H9 (cell line): Measurements from ENCODE around the gene KRT2. TPM values are rescaled to one million over a fixed set of nuclear protein-coding genes. Genes with fewer than 3 reads are reported as not detected.

Experiments used
- DNase-seq: peaks from one replicate; pipeline ENCODE4 v3.0.0-alpha.2; 2017
- H2AFZ ChIP-seq: one replicate; pipeline ENCODE4 v1.6.1; 2013; ENCODE audit warnings: mild to moderate bottlenecking, low read length, control low read depth, moderate library complexity
- H2AK5ac ChIP-seq: 2 replicates; pipeline ENCODE4 v1.6.1; 2013; ENCODE audit warnings: low read length, control low read depth, mixed read lengths; ENCODE audit not compliant: insufficient read length
- H2BK120ac ChIP-seq: one replicate; pipeline ENCODE4 v1.6.1; 2013; ENCODE audit warnings: low read depth, mild to moderate bottlenecking, low read length, control low read depth, inconsistent platforms; ENCODE audit not compliant: poor library complexity, severe bottlenecking
- H2BK12ac ChIP-seq: 2 replicates; pipeline ENCODE4 v1.6.1; 2013; ENCODE audit warnings: low read length, control low read depth, mixed read lengths, low read depth; ENCODE audit not compliant: insufficient read length
- H2BK15ac ChIP-seq: 2 replicates; pipeline ENCODE4 v1.6.1; 2013; ENCODE audit warnings: low read depth, low read length, control low read depth
- H2BK20ac ChIP-seq: one replicate; pipeline ENCODE4 v1.6.1; 2013; ENCODE audit warnings: low read depth, mild to moderate bottlenecking, low read length, control low read depth, inconsistent platforms; ENCODE audit not compliant: poor library complexity, severe bottlenecking
- H2BK5ac ChIP-seq: 2 replicates; pipeline ENCODE4 v1.6.1; 2013; ENCODE audit warnings: low read length, control low read depth, mixed read lengths; ENCODE audit not compliant: insufficient read length
- H3K14ac ChIP-seq: 2 replicates; pipeline ENCODE4 v1.6.1; 2013; ENCODE audit warnings: low read length, control low read depth; ENCODE audit not compliant: insufficient read depth
- H3K18ac ChIP-seq: 2 replicates; pipeline ENCODE4 v1.6.1; 2013; ENCODE audit warnings: low read depth, mild to moderate bottlenecking, mixed read lengths, low read length, control low read depth; ENCODE audit not compliant: insufficient read length
- H3K23ac ChIP-seq: 2 replicates; pipeline ENCODE4 v1.6.1; 2013; ENCODE audit warnings: low read length, control low read depth, mixed read lengths, low read depth; ENCODE audit not compliant: insufficient read length
- H3K23me2 ChIP-seq: 2 replicates; pipeline ENCODE4 v1.6.1; 2013; ENCODE audit warnings: low read depth, mild to moderate bottlenecking, mixed read lengths, low read length, control low read depth; ENCODE audit not compliant: insufficient read length, poor library complexity, severe bottlenecking
- H3K27ac ChIP-seq: 2 replicates; pipeline ENCODE4 v1.5.1; 2013; ENCODE audit warnings: low read length, control low read depth, mixed read lengths, low read depth; ENCODE audit not compliant: insufficient read length
- H3K27me3 ChIP-seq: 2 replicates; pipeline ENCODE4 v1.6.1; 2013; ENCODE audit warnings: low read length, control low read depth, inconsistent platforms; ENCODE audit not compliant: insufficient read depth
- H3K4ac ChIP-seq: 2 replicates; pipeline ENCODE4 v1.6.1; 2013; ENCODE audit warnings: low read depth, mild to moderate bottlenecking, control low read depth, inconsistent platforms, low read length, moderate library complexity
- H3K4me1 ChIP-seq: 2 replicates; pipeline ENCODE4 v1.6.1; 2013; ENCODE audit warnings: low read length, control low read depth, inconsistent platforms; ENCODE audit not compliant: insufficient read depth
- H3K4me2 ChIP-seq: 2 replicates; pipeline ENCODE4 v1.6.1; 2013; ENCODE audit warnings: low read length, control low read depth, mixed read lengths; ENCODE audit not compliant: insufficient read length, insufficient read depth
- H3K56ac ChIP-seq: 2 replicates; pipeline ENCODE4 v1.6.1; 2013; ENCODE audit warnings: low read depth, mild to moderate bottlenecking, mixed read lengths, low read length, control low read depth; ENCODE audit not compliant: insufficient read length
- H3K79me1 ChIP-seq: 2 replicates; pipeline ENCODE4 v1.6.1; 2013; ENCODE audit warnings: low read depth, mild to moderate bottlenecking, moderate library complexity, low read length, control low read depth, inconsistent platforms; ENCODE audit not compliant: insufficient read depth, poor library complexity, severe bottlenecking
- H3K79me2 ChIP-seq: 2 replicates; pipeline ENCODE4 v1.6.1; 2013; ENCODE audit warnings: low read length, control low read depth, inconsistent platforms; ENCODE audit not compliant: insufficient read depth
- H3K9ac ChIP-seq: 2 replicates; pipeline ENCODE4 v1.6.1; 2013; ENCODE audit warnings: low read length, control low read depth, mixed read lengths; ENCODE audit not compliant: insufficient read length; ENCODE audit errors: extremely low read depth
- H3K9me3 ChIP-seq: one replicate; pipeline ENCODE4 v1.6.1; 2013; ENCODE audit warnings: low read depth, low read length, inconsistent platforms; ENCODE audit not compliant: control insufficient read depth
- H3T11ph ChIP-seq: one replicate; pipeline ENCODE4 v1.6.1; 2013; ENCODE audit warnings: mild to moderate bottlenecking, low read length, control low read depth, inconsistent platforms
- H4K20me1 ChIP-seq: one replicate; pipeline ENCODE4 v1.6.1; 2013; ENCODE audit not compliant: control insufficient read depth, insufficient read length, insufficient read depth
- H4K5ac ChIP-seq: 2 replicates; pipeline ENCODE4 v1.6.1; 2013; ENCODE audit warnings: low read depth, mild to moderate bottlenecking, mixed read lengths, low read length, control low read depth; ENCODE audit not compliant: insufficient read length
- H4K8ac ChIP-seq: replicated peaks from 2 replicates; pipeline ENCODE4 v1.6.1; 2013; ENCODE audit warnings: low read length, control low read depth, mixed read lengths, low read depth; ENCODE audit not compliant: insufficient read length
- H4K91ac ChIP-seq: 2 replicates; pipeline ENCODE4 v1.6.1; 2013; ENCODE audit warnings: low read depth, mild to moderate bottlenecking, moderate library complexity, mixed read lengths, low read length, control low read depth; ENCODE audit not compliant: insufficient read length
- H3K27ac Mint-ChIP-seq, 3 experiments: 2 replicates in 2 of 3; 3 replicates in 1 of 3; pipeline ENCODE4 v1.8.0; 2020 to 2021; ENCODE audit warnings: mixed read lengths in 3 of 3, mild to moderate bottlenecking in 1 of 3, moderate library complexity in 1 of 3
- H3K27me3 Mint-ChIP-seq: 2 replicates; pipeline ENCODE4 v1.8.0; 2021; ENCODE audit warnings: low read depth, mild to moderate bottlenecking, moderate library complexity, mixed read lengths
- H3K36me3 Mint-ChIP-seq, 3 experiments: 2 replicates in 2 of 3; 3 replicates in 1 of 3; pipeline ENCODE4 v1.8.0; 2020 to 2021; ENCODE audit warnings: low read depth in 3 of 3, mixed read lengths in 3 of 3; ENCODE audit not compliant: insufficient read depth in 1 of 3
- H3K4me1 Mint-ChIP-seq, 2 experiments: 2 replicates each; pipeline ENCODE4 v1.8.0; 2020; ENCODE audit warnings: mixed read lengths in 2 of 2
- H3K4me3 Mint-ChIP-seq, 2 experiments: 2 replicates in 1 of 2; 3 replicates in 1 of 2; pipeline ENCODE4 v1.8.0; 2020 to 2021; ENCODE audit warnings: mild to moderate bottlenecking in 2 of 2, mixed read lengths in 2 of 2, moderate library complexity in 1 of 2
- H3K9me3 Mint-ChIP-seq, 2 experiments: 2 replicates in 1 of 2; 3 replicates in 1 of 2; pipeline ENCODE4 v1.8.0; 2020; ENCODE audit warnings: mild to moderate bottlenecking in 2 of 2, mixed read lengths in 2 of 2, moderate library complexity in 1 of 2
- CTCF ChIP-seq: fragments of 200-600 bp; sonication (generic); conservative IDR thresholded peaks from 3 replicates; pipeline ENCODE4 v1.8.0; 2021; ENCODE audit warnings: antibody characterized with exemption, mild to moderate bottlenecking
- WGBS: extraction: QIAGEN DNeasy Blood & Tissue Kit; methylation state at CpG from one replicate; pipeline ENCODE4 v1.1.7; 2013; ENCODE audit warnings: missing lambda C conversion rate, low lambda C conversion rate, mixed read lengths; ENCODE audit not compliant: insufficient read length; ENCODE audit errors: extremely low coverage; 5-methylcytosine and 5-hydroxymethylcytosine counted together
- total RNA-seq: library from RNA; stranded (reverse); gene quantifications from 2 replicates; pipeline ENCODE4 v1.2.1, GENCODE V29; 2021

The KRT2 gene
- total RNA-seq, 1 experiment from 2014 or later, result not detected

- Histone ChIP-seq H3K4me1 (no peaks in the 10 kb centered on the region), H3K56ac (no peak overlapping the region), H4K8ac (peak overlapping the region; percentile 34), H2BK12ac (no peak overlapping the region), H3K4ac (no peak overlapping the region), H3K9ac (no peak overlapping the region), H4K5ac (no peak overlapping the region), H4K91ac (no peak overlapping the region), H2AK5ac (no peak overlapping the region), H2BK120ac (no peak overlapping the region), H4K20me1 (no peaks in the 10 kb centered on the region), H3K9me3 (no peaks in the 10 kb centered on the region), H3K23ac (no peak overlapping the region), H3K18ac (no peak overlapping the region), H2AFZ (no peak overlapping the region), H3K4me2 (no peak overlapping the region), H3K79me2 (no peaks in the 10 kb centered on the region), H2BK15ac (no peak overlapping the region), H3K27me3 (no peaks in the 10 kb centered on the region), H2BK20ac (no peak overlapping the region), H3K14ac (no peak overlapping the region), H3K79me1 (no peaks in the 10 kb centered on the region), H2BK5ac (no peak overlapping the region), H3K23me2 (no peaks in the 10 kb centered on the region), H3T11ph (no peak overlapping the region), H3K27ac (no peak overlapping the region)
- peak; percentile 12 for DNase-seq
- no CpG with 5 or more reads among the region's 2 CpGs for WGBS
- no peak for TF ChIP-seq CTCF
- no peaks in the 10 kb centered on the region for H3K4me1 Mint-ChIP-seq
- H3K36me3 Mint-ChIP-seq, result no peaks in the 10 kb centered on the region
- H3K4me3 Mint-ChIP-seq, result no peak overlapping the region
- H3K27ac Mint-ChIP-seq, result no peak overlapping the region; a peak in 1 of 7 replicates
- peaks cover 31% of the 10 kb centered on the region for H3K27me3 Mint-ChIP-seq
- H3K9me3 Mint-ChIP-seq, result no peaks in the 10 kb centered on the region
These were observed 51.9 kb downstream of the KRT2 start for GRCh38 chr12:52600071-52600470.
